Hepatocyte (in vitro differentiated cells): ENCODE results near the gene BRSK1. TPM values are rescaled to one million over a fixed set of nuclear protein-coding genes. Genes with fewer than 3 reads are reported as not detected.

Experiments
- DNase-seq: peaks from one replicate; pipeline ENCODE4 v3.0.0-alpha.2; 2016; ENCODE audit warnings: low spot score
- H2AFZ ChIP-seq: fragments of 200-600 bp; sonication (generic); 2 replicates; pipeline ENCODE4 v1.6.0; 2016; ENCODE audit warnings: antibody characterized with exemption, mild to moderate bottlenecking
- H3K27ac ChIP-seq: fragments of 200-600 bp; sonication (generic); 2 replicates; pipeline ENCODE4 v1.5.1; 2016; ENCODE audit warnings: mild to moderate bottlenecking
- H3K27me3 ChIP-seq: fragments of 200-600 bp; sonication (generic); 2 replicates; pipeline ENCODE4 v1.6.1; 2016
- H3K36me3 ChIP-seq: fragments of 200-600 bp; sonication (generic); replicated peaks from 2 replicates; pipeline ENCODE4 v1.5.1; 2016; ENCODE audit warnings: low read depth; ENCODE audit not compliant: insufficient read depth
- H3K4me1 ChIP-seq: fragments of 200-600 bp; sonication (generic); 2 replicates; pipeline ENCODE4 v1.5.1; 2016; ENCODE audit warnings: mild to moderate bottlenecking, moderate library complexity; ENCODE audit not compliant: insufficient read depth
- H3K4me2 ChIP-seq: fragments of 200-600 bp; sonication (generic); 2 replicates; pipeline ENCODE4 v1.6.0; 2016
- H3K4me3 ChIP-seq: fragments of 200-600 bp; sonication (generic); 2 replicates; pipeline ENCODE4 v1.5.1; 2016; ENCODE audit warnings: mild to moderate bottlenecking
- H3K79me2 ChIP-seq: fragments of 200-600 bp; sonication (generic); 2 replicates; pipeline ENCODE4 v1.6.0; 2017; ENCODE audit warnings: mild to moderate bottlenecking
- H3K9me2 ChIP-seq: fragments of 200-600 bp; sonication (generic); replicated peaks from 2 replicates; pipeline ENCODE4 v1.6.0; 2017; ENCODE audit warnings: mild to moderate bottlenecking; ENCODE audit not compliant: insufficient read depth
- H3K9me3 ChIP-seq: fragments of 200-600 bp; sonication (generic); 2 replicates; pipeline ENCODE4 v1.5.1; 2016; ENCODE audit warnings: low read depth, mild to moderate bottlenecking
- H4K20me1 ChIP-seq: fragments of 200-600 bp; sonication (generic); 2 replicates; pipeline ENCODE4 v1.6.0; 2016; ENCODE audit warnings: mild to moderate bottlenecking; ENCODE audit not compliant: insufficient read depth, poor library complexity, severe bottlenecking
- CTCF ChIP-seq: fragments of 200-600 bp; sonication (generic); IDR thresholded peaks from 2 replicates; pipeline ENCODE4 v1.5.1; 2016; ENCODE audit warnings: antibody characterized with exemption, mild to moderate bottlenecking; ENCODE audit not compliant: poor library complexity
- EZH2 ChIP-seq: fragments of 200-600 bp; sonication (generic); IDR thresholded peaks from 2 replicates; pipeline ENCODE4 v1.6.1; 2016; ENCODE audit warnings: antibody characterized with exemption, mild to moderate bottlenecking, borderline replicate concordance
- EZH2phosphoT487 ChIP-seq: fragments of 200-600 bp; sonication (generic); IDR thresholded peaks from one replicate; pipeline ENCODE4 v1.6.1; 2018; ENCODE audit warnings: antibody characterized with exemption, mild to moderate bottlenecking, low read depth, moderate library complexity; ENCODE audit not compliant: unreplicated experiment, severe bottlenecking
- WGBS: methylation state at CpG from one replicate; pipeline ENCODE4 v1.1.6; 2016; ENCODE audit warnings: low lambda C conversion rate; ENCODE audit errors: missing lambda C conversion rate; 5-methylcytosine and 5-hydroxymethylcytosine counted together
- polyA plus RNA-seq: library from polyadenylated mRNA; unstranded; fragments of >200 nt; fragmentation: Nextera tagmentation; extraction: Ambion mirVana; gene quantifications from 2 replicates; pipeline ENCODE4 v1.2.1, GENCODE V29; 2016
- total RNA-seq: library from RNA; depleted of rRNA; stranded (reverse); fragments of >200 nt; gene quantifications from 2 replicates; pipeline ENCODE4 v1.2.3, GENCODE V29; 2014

The BRSK1 gene
- total and polyA plus RNA-seq, 2 experiments from 2014 or later, result 2.4 to 13.2 TPM

- Histone ChIP-seq H3K9me2 (no peaks in the 10 kb centered on the region), H3K27ac (no peak overlapping the region), H3K27me3 (peaks cover 54% of the 10 kb centered on the region), H3K79me2 (no peaks in the 10 kb centered on the region), H4K20me1 (no peaks in the 10 kb centered on the region), H3K4me1 (peaks cover 14% of the 10 kb centered on the region), H3K4me3 (no peak overlapping the region), H3K9me3 (no peaks in the 10 kb centered on the region), H3K4me2 (no peak overlapping the region), H2AFZ (no peak overlapping the region), H3K36me3 (no peaks in the 10 kb centered on the region)
- WGBS, result 80% methylated on average over 25 of the region's 25 CpGs
- TF ChIP-seq EZH2 (no peak), CTCF (no peak), EZH2phosphoT487 (no peak)
- no peak for DNase-seq
Measured at GRCh38 chr19:55352549-55353145, 68.8 kb downstream of the BRSK1 start.

- Histone ChIP-seq H3K9me3 (no peaks in the 10 kb centered on the region), H3K27ac (no peak overlapping the region), H3K27me3 (peaks cover 54% of the 10 kb centered on the region), H3K4me1 (peaks cover 14% of the 10 kb centered on the region), H3K9me2 (no peaks in the 10 kb centered on the region), H3K36me3 (no peaks in the 10 kb centered on the region), H3K4me3 (no peak overlapping the region), H3K4me2 (peak overlapping the region; percentile 97), H2AFZ (peak overlapping the region; percentile 46), H4K20me1 (no peaks in the 10 kb centered on the region), H3K79me2 (no peaks in the 10 kb centered on the region)
- no peak for DNase-seq
- TF ChIP-seq EZH2, result no peak
- TF ChIP-seq EZH2phosphoT487, result no peak
- 13% methylated on average over 24 of the region's 24 CpGs for WGBS
Measured at GRCh38 chr19:55353356-55353802, 69.6 kb downstream of the BRSK1 start.

GRCh38 chr19:55353803-55354697, 70.3 kb downstream of the BRSK1 start:
- Histone ChIP-seq H3K9me3 (no peaks in the 10 kb centered on the region), H3K4me3 (peak overlapping the region; percentile 33), H3K27ac (no peak overlapping the region), H3K9me2 (no peaks in the 10 kb centered on the region), H3K4me1 (peaks cover 14% of the 10 kb centered on the region), H3K79me2 (no peaks in the 10 kb centered on the region), H3K36me3 (no peaks in the 10 kb centered on the region), H3K27me3 (peaks cover 54% of the 10 kb centered on the region), H4K20me1 (no peaks in the 10 kb centered on the region), H2AFZ (peak overlapping the region; percentile 46), H3K4me2 (peak overlapping the region; percentile 97)
- DNase-seq, result peak; percentile 84
- TF ChIP-seq CTCF, result no peak
- 4% methylated on average over 42 of the region's 72 CpGs for WGBS

GRCh38 chr19:55354698-55355212, 71.0 kb downstream of the BRSK1 start, which contains the start of gene COX6B2:
Gene COX6B2, minus strand, starts transcription at chr19:55354719. Its CDS starts 198 bp downstream, at chr19:55354521.
- DNase-seq, result no peak
- Histone ChIP-seq H3K79me2 (no peaks in the 10 kb centered on the region), H3K9me2 (no peaks in the 10 kb centered on the region), H3K4me1 (peaks cover 14% of the 10 kb centered on the region), H3K36me3 (no peaks in the 10 kb centered on the region), H3K27ac (no peak within 1 kb of the TSS), H4K20me1 (no peaks in the 10 kb centered on the region), H3K4me3 (peak within 1 kb of the TSS; percentile 33), H3K27me3 (peaks cover 54% of the 10 kb centered on the region), H3K9me3 (no peaks in the 10 kb centered on the region), H3K4me2 (peak within 1 kb of the TSS; percentile 97), H2AFZ (peak within 1 kb of the TSS; percentile 46)
- TF ChIP-seq EZH2 (peak; percentile 74), EZH2phosphoT487 (no peak)
- 4% methylated on average over 9 of the region's 43 CpGs for WGBS
